MM.1S (cell line): Measurements from ENCODE around the gene VAX1.

Experiments used
- DNase-seq: peaks from one replicate; pipeline ENCODE4 v3.0.0-alpha.2; 2015
- H2AFZ ChIP-seq: fragments of 300-600 bp; sonication (generic); 2 replicates; pipeline ENCODE4 v1.6.0; 2016; ENCODE audit warnings: antibody characterized with exemption, low read length
- H3F3A ChIP-seq: fragments of 300-600 bp; sonication (generic); 2 replicates; pipeline ENCODE4 v1.6.1; 2016; ENCODE audit warnings: mild to moderate bottlenecking, antibody characterized with exemption, low read length, moderate library complexity, mixed read lengths; ENCODE audit not compliant: insufficient read depth
- H3K27ac ChIP-seq: fragments of 300-600 bp; sonication (generic); 2 replicates; pipeline ENCODE4 v1.5.1; 2016; ENCODE audit warnings: mild to moderate bottlenecking, low read length
- H3K27me3 ChIP-seq: fragments of 300-600 bp; sonication (generic); replicated peaks from 2 replicates; pipeline ENCODE4 v1.6.0; 2016; ENCODE audit warnings: low read length; ENCODE audit not compliant: insufficient read depth
- H3K36me3 ChIP-seq: fragments of 300-600 bp; sonication (generic); replicated peaks from 2 replicates; pipeline ENCODE4 v1.6.1; 2016; ENCODE audit warnings: mild to moderate bottlenecking, low read length, mixed read lengths; ENCODE audit not compliant: insufficient read depth
- H3K4me1 ChIP-seq: fragments of 300-600 bp; sonication (generic); 2 replicates; pipeline ENCODE4 v1.6.1; 2016; ENCODE audit warnings: low read length, mixed read lengths
- H3K4me2 ChIP-seq: fragments of 300-600 bp; sonication (generic); 2 replicates; pipeline ENCODE4 v1.6.0; 2016; ENCODE audit warnings: low read depth, low read length
- H3K4me3 ChIP-seq: fragments of 300-600 bp; sonication (generic); 2 replicates; pipeline ENCODE4 v1.5.1; 2016; ENCODE audit warnings: low read length, mixed read lengths
- H3K79me2 ChIP-seq: fragments of 300-600 bp; sonication (generic); 2 replicates; pipeline ENCODE4 v1.6.1; 2016; ENCODE audit warnings: mixed run types, low read length, mixed read lengths
- H3K9ac ChIP-seq: fragments of 300-600 bp; sonication (generic); 2 replicates; pipeline ENCODE4 v1.6.1; 2016; ENCODE audit warnings: low read length, mixed read lengths
- H3K9me2 ChIP-seq: fragments of 300-600 bp; sonication (generic); replicated peaks from 2 replicates; pipeline ENCODE4 v1.6.1; 2016; ENCODE audit warnings: mild to moderate bottlenecking, low read length, mixed read lengths; ENCODE audit not compliant: insufficient read depth
- H3K9me3 ChIP-seq: fragments of 300-600 bp; sonication (generic); replicated peaks from 2 replicates; pipeline ENCODE4 v1.6.1; 2016; ENCODE audit warnings: mild to moderate bottlenecking, low read length, mixed read lengths; ENCODE audit not compliant: insufficient read depth
- H4K20me1 ChIP-seq: fragments of 300-600 bp; sonication (generic); 2 replicates; pipeline ENCODE4 v1.6.1; 2016; ENCODE audit warnings: mild to moderate bottlenecking, low read length, moderate library complexity, mixed read lengths; ENCODE audit not compliant: insufficient read depth
- EZH2 ChIP-seq: fragments of 300-600 bp; sonication (generic); optimal IDR thresholded peaks from 2 replicates; pipeline ENCODE3; 2017; ENCODE audit warnings: low read depth, mild to moderate bottlenecking, antibody characterized with exemption, low read length, mixed read lengths
- EZH2phosphoT487 ChIP-seq: fragments of 300-600 bp; sonication (generic); IDR thresholded peaks from 2 replicates; pipeline ENCODE4 v1.6.1; 2018; ENCODE audit warnings: antibody characterized with exemption, low read length
- TF ChIP-seq, protein P1 (sequence below): fragments of 300-600 bp; sonication (generic); IDR thresholded peaks from 2 replicates; pipeline ENCODE4 v1.5.1; 2016; ENCODE audit warnings: antibody characterized with exemption, low read length, mixed read lengths

The VAX1 gene

DNA sequence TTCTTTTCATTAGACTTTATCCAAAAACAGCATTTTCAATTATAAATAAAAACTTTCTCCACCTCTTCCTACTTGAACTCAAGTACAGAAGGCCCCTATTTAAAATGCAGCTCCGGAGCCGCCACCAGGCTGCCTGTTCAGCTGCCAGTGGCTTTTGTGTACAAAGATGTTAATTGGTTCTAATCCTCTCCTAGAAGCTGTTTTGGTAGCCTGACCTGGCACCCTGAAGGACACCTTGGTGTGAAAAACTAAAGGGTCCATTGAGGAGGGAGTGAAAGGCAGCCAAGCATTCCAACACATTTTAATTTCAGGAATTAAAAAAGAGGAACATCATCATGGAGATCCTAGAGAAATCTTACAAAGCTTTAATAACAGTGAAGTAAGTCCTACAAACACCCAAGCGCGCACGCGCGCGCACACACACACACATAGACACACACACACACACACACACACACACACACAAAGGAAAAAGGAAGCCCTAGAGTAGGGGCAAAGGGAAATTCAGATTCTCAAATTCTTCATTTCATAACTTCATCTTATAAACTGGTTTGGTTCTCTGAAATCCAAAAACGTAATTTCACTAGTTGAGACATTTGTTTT, 41.4 kb downstream of the VAX1 start:
- no peaks in the 10 kb centered on the region for H3K79me2 ChIP-seq
- H3K36me3 ChIP-seq: no peaks in the 10 kb centered on the region
- no peaks in the 10 kb centered on the region for H3K9me3 ChIP-seq
- H3K4me3 ChIP-seq: no peak overlapping the region
- no peaks in the 10 kb centered on the region for H3K9me2 ChIP-seq
- no peak overlapping the region for H3K27ac ChIP-seq
- H3K27me3 ChIP-seq: no peaks in the 10 kb centered on the region
- H4K20me1 ChIP-seq: no peaks in the 10 kb centered on the region
- TF ChIP-seq, protein P1, sequence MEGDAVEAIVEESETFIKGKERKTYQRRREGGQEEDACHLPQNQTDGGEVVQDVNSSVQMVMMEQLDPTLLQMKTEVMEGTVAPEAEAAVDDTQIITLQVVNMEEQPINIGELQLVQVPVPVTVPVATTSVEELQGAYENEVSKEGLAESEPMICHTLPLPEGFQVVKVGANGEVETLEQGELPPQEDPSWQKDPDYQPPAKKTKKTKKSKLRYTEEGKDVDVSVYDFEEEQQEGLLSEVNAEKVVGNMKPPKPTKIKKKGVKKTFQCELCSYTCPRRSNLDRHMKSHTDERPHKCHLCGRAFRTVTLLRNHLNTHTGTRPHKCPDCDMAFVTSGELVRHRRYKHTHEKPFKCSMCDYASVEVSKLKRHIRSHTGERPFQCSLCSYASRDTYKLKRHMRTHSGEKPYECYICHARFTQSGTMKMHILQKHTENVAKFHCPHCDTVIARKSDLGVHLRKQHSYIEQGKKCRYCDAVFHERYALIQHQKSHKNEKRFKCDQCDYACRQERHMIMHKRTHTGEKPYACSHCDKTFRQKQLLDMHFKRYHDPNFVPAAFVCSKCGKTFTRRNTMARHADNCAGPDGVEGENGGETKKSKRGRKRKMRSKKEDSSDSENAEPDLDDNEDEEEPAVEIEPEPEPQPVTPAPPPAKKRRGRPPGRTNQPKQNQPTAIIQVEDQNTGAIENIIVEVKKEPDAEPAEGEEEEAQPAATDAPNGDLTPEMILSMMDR: no peak
- TF ChIP-seq EZH2 (no peak), EZH2phosphoT487 (no peak)
- no peak overlapping the region for H2AFZ ChIP-seq
- no peaks in the 10 kb centered on the region for H3F3A ChIP-seq
- H3K4me2 ChIP-seq: no peak overlapping the region
- no peak for DNase-seq
- H3K4me1 ChIP-seq: no peaks in the 10 kb centered on the region
- no peak overlapping the region for H3K9ac ChIP-seq

DNA sequence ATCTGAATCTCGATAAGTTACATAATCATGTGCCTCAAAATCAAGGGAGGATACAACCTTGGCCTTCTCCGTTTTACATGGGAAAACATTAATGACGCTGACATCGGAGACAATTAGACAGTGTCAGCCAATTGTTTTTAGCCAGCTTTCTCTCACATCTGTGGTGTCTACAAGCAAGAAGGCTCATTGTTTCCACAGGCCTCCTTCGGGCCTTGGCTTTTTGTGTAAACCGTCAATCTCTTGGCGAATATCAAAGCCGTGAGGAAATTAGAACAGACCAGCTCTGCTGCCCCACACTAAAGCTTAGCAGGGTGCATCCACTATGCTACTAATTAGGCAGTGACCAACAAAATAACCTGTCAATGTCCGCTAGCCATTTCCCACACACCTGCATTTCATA, 43.2 kb downstream of the VAX1 start:
- H3K36me3 ChIP-seq: no peaks in the 10 kb centered on the region
- no peak overlapping the region for H2AFZ ChIP-seq
- no peaks in the 10 kb centered on the region for H3F3A ChIP-seq
- H3K27me3 ChIP-seq: no peaks in the 10 kb centered on the region
- no peaks in the 10 kb centered on the region for H3K9me3 ChIP-seq
- no peak for DNase-seq
- H3K79me2 ChIP-seq: no peaks in the 10 kb centered on the region
- H3K9ac ChIP-seq: no peak overlapping the region
- TF ChIP-seq EZH2: no peak
- TF ChIP-seq EZH2phosphoT487: no peak
- TF ChIP-seq, protein P1: no peak
- no peaks in the 10 kb centered on the region for H3K4me1 ChIP-seq
- no peaks in the 10 kb centered on the region for H3K9me2 ChIP-seq
- no peaks in the 10 kb centered on the region for H4K20me1 ChIP-seq
- no peak overlapping the region for H3K4me3 ChIP-seq
- no peak overlapping the region for H3K27ac ChIP-seq
- H3K4me2 ChIP-seq: no peak overlapping the region

DNA sequence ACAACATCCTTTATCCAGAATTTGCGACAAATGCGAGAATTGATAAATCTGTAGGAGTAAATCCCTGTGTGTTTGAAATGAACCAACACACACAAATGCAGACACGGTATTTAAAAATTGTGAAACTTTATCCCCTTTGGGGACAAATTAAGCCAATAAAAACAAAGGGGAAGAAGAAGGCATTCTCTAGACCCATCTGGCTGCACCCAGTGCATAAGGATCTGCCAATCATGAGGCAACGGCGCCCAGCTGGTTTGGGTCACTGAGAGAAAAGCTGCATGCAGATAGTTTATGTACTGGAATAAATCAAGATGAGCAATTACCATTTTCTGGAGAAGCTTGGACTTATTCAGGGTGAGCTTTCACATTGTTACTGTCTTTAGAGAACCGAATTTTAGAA, 45.7 kb downstream of the VAX1 start:
- Histone ChIP-seq H3K36me3 (no peaks in the 10 kb centered on the region), H3K4me2 (no peak overlapping the region), H3K9ac (no peak overlapping the region), H2AFZ (no peak overlapping the region), H3K9me2 (no peaks in the 10 kb centered on the region), H3F3A (no peaks in the 10 kb centered on the region), H3K79me2 (no peaks in the 10 kb centered on the region), H3K4me1 (no peaks in the 10 kb centered on the region), H4K20me1 (no peaks in the 10 kb centered on the region), H3K4me3 (no peak overlapping the region), H3K9me3 (no peaks in the 10 kb centered on the region), H3K27me3 (no peaks in the 10 kb centered on the region), H3K27ac (no peak overlapping the region)
- DNase-seq: no peak
- TF ChIP-seq EZH2phosphoT487: no peak
- TF ChIP-seq, protein P1: no peak
- no peak for TF ChIP-seq EZH2
